ENCODE data around the gene PINK1.

Gene PINK1

DNA sequence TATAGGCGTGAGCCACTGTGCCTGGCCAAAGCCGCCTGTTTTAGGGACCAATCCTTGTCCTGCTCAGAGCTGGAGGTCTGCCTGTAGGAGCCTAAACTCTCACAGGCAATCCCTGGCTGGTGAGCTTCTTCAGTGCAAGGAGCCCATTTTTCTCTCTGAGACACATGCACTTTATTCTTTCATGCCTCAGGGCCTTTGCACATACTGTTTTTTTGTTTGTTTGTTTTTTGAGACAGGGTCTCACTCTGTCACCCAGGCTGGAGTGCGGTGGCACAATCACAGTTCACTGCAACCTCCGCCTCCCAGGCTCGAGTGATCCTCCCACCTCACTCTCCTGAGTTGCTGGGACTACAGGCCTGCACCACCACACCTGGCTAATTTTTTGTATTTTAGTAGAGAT is 21.6 kb upstream of the PINK1 start:
- no peak for DNase-seq (ENCODE audit: low read depth)

GRCh38 chr1:20612221-20612746 is 21.0 kb upstream of the PINK1 start:
- no peak for DNase-seq (ENCODE audit: low read depth)

GRCh38 chr1:20614131-20614579 is 19.1 kb upstream of the PINK1 start:
- no peak for DNase-seq (ENCODE audit: low read depth)

DNA sequence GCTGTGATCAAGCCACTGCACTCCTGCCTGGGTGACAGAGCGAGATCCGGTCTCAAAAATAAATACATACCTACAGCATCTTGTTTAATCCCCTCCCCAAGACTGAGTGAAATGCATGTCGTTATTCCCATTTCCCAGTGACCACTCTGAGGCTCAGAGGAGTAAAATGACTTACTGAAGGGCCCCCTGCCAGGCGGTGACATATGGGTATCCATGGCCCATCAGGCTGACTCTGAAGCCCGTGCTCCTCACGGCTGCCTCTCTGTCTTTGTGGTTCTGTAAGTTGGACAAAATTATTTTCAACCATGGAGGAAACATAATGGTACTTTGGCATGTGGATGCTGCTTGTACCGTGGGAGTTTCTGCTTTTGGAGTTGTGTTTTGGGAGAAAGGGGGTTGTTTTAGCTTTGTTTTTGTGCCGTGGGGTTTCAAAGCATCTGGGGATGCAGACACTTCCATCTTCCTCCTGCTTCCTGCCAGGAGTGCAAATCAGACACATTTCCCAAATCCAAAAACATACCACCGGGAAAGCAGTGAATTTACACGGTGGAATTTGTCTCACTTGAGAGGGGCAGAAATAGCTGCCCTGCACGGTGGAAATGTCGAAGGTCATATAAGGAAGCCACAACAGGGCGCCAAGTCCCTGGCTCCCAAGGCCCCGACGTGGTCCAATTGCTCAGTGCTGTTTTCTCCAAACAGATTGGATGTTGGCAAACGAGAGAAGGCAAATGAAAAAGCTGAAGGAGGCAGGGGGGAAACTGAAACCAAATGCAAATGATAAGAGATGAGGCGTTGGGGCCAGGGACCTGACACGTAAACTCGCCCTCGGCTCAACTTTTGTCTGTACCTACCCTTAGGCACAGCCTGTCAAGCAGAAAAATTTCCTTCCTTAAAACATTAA is 17.1 kb upstream of the PINK1 start:
- DNase-seq (ENCODE audit: low read depth) = no peak

GRCh38 chr1:20616847-20617487 is 16.3 kb upstream of the PINK1 start:
- no peak for DNase-seq (ENCODE audit: low read depth)

DNA sequence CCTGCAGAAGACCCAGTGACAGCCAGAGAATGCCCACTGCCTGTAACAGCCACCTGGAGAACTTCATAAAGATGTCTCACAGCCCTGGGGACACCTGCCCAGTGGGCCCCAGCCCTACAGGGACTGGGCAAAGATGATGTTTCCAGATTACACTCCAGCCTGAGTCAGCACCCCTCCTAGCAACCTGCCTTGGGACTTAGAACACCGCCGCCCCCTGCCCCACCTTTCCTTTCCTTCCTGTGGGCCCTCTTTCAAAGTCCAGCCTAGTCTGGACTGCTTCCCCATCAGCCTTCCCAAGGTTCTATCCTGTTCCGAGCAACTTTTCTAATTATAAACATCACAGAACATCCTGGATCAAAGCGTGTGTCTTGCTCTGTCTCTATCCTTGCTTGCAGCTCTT is 14.7 kb upstream of the PINK1 start:
- no peak for DNase-seq (ENCODE audit: low read depth)

DNA sequence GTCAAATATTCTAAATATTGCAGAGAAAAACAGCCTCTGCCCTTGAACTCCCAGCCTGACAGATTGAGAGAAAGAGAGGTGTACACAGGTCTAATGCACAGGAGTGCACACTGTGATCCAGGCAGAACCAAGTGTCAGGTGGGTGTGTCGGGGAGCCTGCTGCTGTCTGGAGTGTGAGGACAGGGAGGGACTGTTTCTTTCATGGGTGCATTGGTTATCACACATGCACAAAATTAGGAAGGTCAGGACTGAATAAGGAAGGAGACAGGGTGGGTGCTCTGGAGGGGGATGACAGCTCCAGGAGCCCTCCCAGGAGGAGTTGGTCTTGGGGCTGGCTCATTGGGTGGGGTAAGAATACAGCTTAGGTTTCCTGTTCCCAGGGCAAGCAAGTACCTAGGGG is 13.3 kb upstream of the PINK1 start:
- DNase-seq (ENCODE audit: low read depth) = no peak

DNA sequence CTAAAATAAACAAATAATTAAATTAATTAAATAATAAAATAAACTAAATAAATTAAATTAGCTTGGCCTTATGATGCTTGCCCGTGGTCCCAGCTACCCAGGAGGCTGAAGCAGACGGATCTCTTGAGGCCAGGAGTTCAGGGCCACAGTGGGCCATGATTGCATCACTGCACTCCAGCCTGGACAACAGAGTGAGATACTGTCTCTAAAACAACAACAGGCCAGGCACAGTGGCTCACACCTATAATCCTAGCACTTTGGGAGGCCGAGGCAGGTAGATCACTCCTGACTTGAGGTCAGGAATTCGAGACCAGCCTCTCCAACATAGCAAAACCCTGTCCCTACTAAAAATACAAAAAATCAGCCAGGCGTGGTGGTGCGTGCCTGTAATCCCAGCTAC is 12.2 kb upstream of the PINK1 start:
- DNase-seq (ENCODE audit: low read depth) = no peak

GRCh38 chr1:20624709-20625108 is 8.5 kb upstream of the PINK1 start:
- no peak for DNase-seq (ENCODE audit: low read depth)

DNA sequence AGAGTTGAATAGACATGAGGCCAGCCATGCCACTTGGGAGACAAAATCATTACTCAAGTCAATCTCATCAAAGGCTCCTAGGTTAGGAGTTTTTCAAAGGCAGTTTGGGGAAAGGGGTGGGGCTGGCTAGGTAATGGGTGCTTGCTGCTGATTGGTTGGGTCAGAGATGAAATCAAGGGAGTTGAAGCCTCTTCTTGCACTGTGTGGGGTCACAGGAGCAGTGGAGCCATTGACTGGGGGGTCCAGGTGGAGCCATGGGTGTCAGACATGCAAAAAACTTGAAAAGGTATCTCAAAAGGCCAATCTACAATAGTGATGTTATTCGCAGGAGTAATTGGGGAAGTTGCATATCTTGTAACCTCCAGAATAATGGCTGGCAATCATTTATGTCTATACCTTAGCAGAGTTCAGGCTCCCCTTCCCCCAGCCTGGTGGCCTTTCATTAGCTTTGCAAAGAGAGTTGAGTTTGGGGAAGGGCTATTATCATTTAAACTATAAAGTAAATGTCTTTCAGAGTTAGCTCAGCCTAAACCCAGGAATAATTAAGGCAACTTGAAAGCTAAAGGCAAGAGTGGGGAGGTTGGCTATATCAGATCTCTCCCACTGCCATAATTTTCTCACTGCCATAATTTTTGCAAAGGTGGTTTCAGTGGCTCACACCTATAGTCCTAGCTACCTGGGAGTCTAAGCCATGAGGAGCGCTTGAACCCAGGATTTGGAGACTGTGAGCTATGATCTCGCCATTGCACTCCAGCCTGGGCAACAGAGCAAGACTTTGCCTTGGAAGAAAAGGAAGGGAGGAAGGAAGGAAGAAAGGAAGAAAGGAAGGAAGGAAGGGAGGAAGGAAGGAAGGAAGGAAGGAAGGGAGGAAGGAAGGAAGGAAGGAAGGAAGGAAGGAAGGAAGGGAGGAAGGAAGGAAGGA is 7.8 kb upstream of the PINK1 start:
- no peak for DNase-seq (ENCODE audit: low read depth)

DNA sequence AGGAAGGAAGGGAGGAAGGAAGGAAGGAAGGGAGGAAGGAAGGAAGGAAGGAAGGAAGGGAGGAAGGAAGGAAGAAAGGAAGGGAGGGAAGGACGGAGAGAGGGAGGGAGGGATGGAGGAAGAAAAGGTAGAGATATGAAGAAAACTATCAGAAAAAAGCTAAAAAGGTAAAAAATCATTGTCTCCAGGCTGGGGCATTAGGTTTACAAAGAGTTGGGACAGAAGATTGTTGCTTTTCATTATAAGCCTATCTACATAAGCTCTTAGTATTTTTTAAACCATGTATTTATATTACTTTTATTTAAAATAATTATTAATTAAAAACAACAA is 7.2 kb upstream of the PINK1 start:
- no peak for DNase-seq (ENCODE audit: low read depth)

DNA sequence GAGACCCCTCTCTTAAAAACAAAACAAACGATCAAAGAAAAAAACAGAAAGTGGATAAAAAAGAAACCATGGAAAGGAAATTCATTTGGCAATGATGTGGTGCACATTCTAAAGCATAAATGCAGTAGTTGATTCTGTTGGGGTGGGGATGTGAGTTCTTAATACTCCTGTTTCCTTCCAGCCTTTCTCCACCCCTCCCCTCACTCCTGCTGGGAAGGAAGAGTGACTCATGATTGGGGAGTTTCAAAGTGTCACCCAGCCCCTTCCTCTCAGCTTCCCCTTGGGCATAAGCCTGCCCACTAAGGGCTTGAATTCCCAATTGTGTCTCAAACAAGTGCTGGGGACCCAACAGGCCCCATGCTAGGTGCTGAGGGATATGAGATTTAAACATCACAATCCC is 6.7 kb upstream of the PINK1 start:
- no peak for DNase-seq (ENCODE audit: low read depth)

GRCh38 chr1:20630729-20631128 is 2.5 kb upstream of the PINK1 start:
- DNase-seq (ENCODE audit: low read depth) = no peak

- DNase-seq (ENCODE audit: low read depth) = no peak
Observed at GRCh38 chr1:20632386-20632785, 872 bp upstream of the PINK1 start.

GRCh38 chr1:20634065-20634593 is 871 bp downstream of the PINK1 start:
- DNase-seq (ENCODE audit: low read depth) = no peak

GRCh38 chr1:20634594-20635084 is 1.4 kb downstream of the PINK1 start:
- peak; percentile 15 for DNase-seq (ENCODE audit: low read depth)

GRCh38 chr1:20636785-20637347 is 3.6 kb downstream of the PINK1 start:
- DNase-seq (ENCODE audit: low read depth) = no peak

GRCh38 chr1:20640183-20640597 is 6.9 kb downstream of the PINK1 start:
- DNase-seq (ENCODE audit: low read depth) = peak; percentile 28

- no peak for DNase-seq (ENCODE audit: low read depth)
Observed at GRCh38 chr1:20641975-20642374, 8.7 kb downstream of the PINK1 start.

DNA sequence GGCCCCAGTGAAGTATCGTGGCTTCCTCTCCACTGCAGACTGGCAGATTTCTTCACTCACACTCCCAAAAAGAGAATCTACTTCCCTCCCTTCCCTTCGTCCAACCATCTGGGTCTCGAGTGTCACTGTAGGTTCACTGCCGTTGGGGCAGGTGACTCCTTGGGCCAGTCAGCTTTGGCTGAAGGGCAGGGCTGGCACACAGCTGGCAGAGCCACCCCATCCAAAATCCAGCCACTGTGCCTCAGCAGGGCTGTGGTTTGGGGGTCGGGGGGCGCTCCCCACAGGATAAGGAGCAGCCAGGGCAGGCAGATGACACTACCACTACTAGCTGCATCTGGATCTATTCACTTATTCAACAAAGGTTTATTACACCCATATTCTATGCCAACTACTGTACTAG is 9.8 kb downstream of the PINK1 start:
- DNase-seq (ENCODE audit: low read depth) = no peak

- no peak for DNase-seq (ENCODE audit: low read depth)
Observed at GRCh38 chr1:20644416-20644815, 11.2 kb downstream of the PINK1 start.

DNA sequence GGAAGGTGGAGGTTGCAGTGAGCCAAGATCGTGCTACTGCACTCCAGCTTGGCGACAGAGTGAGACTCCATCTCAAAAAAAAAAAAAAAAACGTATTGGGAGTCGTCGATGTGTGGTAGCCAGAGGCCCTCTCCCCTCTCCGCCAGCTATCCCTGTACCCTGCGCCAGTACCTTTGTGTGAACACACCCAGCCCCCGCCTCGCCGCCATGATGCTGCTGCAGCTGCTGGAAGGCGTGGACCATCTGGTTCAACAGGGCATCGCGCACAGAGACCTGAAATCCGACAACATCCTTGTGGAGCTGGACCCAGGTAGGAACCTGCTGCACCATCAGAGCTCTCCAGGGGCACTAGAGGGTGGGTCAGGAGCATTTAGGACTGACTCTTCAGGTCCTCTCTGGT is 12.2 kb downstream of the PINK1 start:
- no peak for DNase-seq (ENCODE audit: low read depth)

Measured in fibroblast of gingiva (primary cell).